ENCODE results near the gene GJB4. TPM values are rescaled to one million over a fixed set of nuclear protein-coding genes. Genes with fewer than 3 reads are reported as not detected.

GJB4 gene
- total RNA-seq: not detected in 2 replicates

GRCh38 chr1:34759503-34760357 is at the start of gene GJB4:
Gene GJB4 (plus strand): TSS chr1:34759740. CDS start chr1:34761255, 1,515 bp downstream.

GRCh38 chr1:34754964-34755637 is 4.4 kb upstream of the GJB4 start, which contains the start of gene GJB5:
Gene GJB5 (plus strand): TSS chr1:34755047. CDS start chr1:34757331, 2,284 bp downstream.

GRCh38 chr1:34781071-34781843 is 21.7 kb downstream of the GJB4 start, which contains the start of gene GJB3:
Gene GJB3 (plus strand): TSS chr1:34781214. CDS start chr1:34784763, 3,549 bp downstream.

GRCh38 chr1:34792868-34793727 is 33.6 kb downstream of the GJB4 start, which contains the start of gene GJA4:
Gene GJA4 (plus strand): TSS chr1:34792999. CDS start chr1:34794214, 1,215 bp downstream.

Other genes with a start within 250 kb of the GJB4 start
- gene GJB5, start 4.7 kb upstream of the GJB4 start, total RNA-seq: not detected in 2 replicates
- not detected in 2 replicates for gene GJB3, start 21.5 kb downstream of the GJB4 start, total RNA-seq
- 1.1 and 1.6 TPM in 2 replicates for gene GJA4, start 33.3 kb downstream of the GJB4 start, total RNA-seq
- 33.0 and 43.8 TPM in 2 replicates for gene SMIM12, start 100.0 kb downstream of the GJB4 start, total RNA-seq
- gene DLGAP3, start 169.9 kb downstream of the GJB4 start, total RNA-seq: under 0.01 TPM in 1 of 2 replicates, not detected in the other
- 23.6 and 27.9 TPM in 2 replicates for gene TMEM35B, start 225.6 kb downstream of the GJB4 start, total RNA-seq